Measurements from ENCODE around the gene FAM163B.

Gene FAM163B

GRCh38 chr9:133642708-133643361 lies 33.6 kb upstream of the FAM163B start:
- Mint-ChIP-seq H3K4me1 (no peaks in the 10 kb centered on the region), H3K4me3 (no peak overlapping the region), H3K9me3 (no peaks in the 10 kb centered on the region), H3K27ac (no peak overlapping the region), H3K27me3 (no peaks in the 10 kb centered on the region)
- DNase-seq (no peak), ATAC-seq (no peak)

- ATAC-seq: no peak
- no peaks in the 10 kb centered on the region for H3K9me3 Mint-ChIP-seq
- H3K27me3 Mint-ChIP-seq: no peaks in the 10 kb centered on the region
- no peak overlapping the region for H3K4me3 Mint-ChIP-seq
- no peak for DNase-seq
- H3K27ac Mint-ChIP-seq: no peak overlapping the region
- no peaks in the 10 kb centered on the region for H3K4me1 Mint-ChIP-seq
Measured at GRCh38 chr9:133641861-133642595, 32.8 kb upstream of the FAM163B start.

DNA sequence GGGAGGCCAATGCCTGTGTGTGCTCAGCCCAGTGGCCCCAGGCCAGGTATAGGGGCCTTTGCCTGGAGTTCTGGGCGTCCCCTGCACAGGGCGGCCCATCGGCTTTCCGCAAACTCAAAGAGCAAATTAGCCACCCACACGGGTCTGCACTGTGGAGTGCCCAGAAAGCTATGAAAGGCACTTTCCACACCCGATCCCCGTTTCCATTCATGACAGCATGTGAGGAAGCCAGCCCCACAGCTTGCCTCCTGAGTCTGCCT lies 32.1 kb upstream of the FAM163B start:
- Mint-ChIP-seq H3K27ac (no peak overlapping the region), H3K4me1 (no peaks in the 10 kb centered on the region), H3K9me3 (no peaks in the 10 kb centered on the region), H3K4me3 (no peak overlapping the region), H3K27me3 (no peaks in the 10 kb centered on the region)
- DNase-seq (no peak), ATAC-seq (no peak)

DNA sequence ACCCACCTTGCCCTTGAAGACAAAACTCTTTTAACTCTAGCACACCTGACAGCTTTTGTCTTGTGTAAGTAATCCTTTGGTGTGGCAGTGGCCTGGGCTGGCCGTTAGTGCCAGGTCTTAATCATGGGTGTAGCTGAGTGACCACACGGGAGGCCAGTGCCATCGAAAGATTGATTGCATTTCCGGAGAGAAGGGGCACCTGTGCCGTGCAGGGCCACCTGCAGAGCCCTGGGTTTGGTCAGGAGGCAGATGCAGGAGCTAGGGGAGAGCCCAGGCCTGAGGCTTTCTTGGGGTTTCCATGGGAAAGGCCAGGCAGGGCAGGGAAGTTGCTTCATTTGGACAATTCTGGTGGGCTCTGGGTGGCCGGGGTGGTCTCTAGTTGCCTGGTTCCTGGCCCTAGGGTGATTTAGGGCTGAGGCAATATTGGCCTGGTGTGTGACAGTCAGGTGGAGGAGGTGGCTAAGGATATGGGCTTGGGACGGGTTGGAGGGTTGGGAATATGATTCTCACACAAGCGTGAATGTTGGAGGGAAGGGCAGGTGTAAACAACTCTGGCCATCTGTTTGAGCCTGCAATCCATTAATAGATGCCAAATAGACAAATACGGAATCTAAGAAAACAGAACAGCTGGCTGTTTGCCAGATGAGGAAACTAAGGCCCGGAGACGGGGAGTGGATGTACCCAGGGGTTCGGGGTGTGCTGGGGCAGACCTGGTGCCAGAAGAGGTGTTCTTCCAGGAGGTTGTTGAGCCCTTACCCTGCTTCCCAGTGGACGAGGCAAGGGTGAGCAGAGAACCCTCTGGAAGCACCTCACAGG lies 31.6 kb upstream of the FAM163B start:
- no peak for DNase-seq
- ATAC-seq: no peak
- no peaks in the 10 kb centered on the region for H3K9me3 Mint-ChIP-seq
- peak overlapping the region in 1 of 2 donors; percentile 19 for H3K4me3 Mint-ChIP-seq
- no peaks in the 10 kb centered on the region for H3K4me1 Mint-ChIP-seq
- H3K27me3 Mint-ChIP-seq: no peaks in the 10 kb centered on the region
- H3K27ac Mint-ChIP-seq: peak overlapping the region in 1 of 2 donors; percentile 44

- no peak overlapping the region for H3K27ac Mint-ChIP-seq
- H3K9me3 Mint-ChIP-seq: no peaks in the 10 kb centered on the region
- no peaks in the 10 kb centered on the region for H3K4me1 Mint-ChIP-seq
- no peak for ATAC-seq
- H3K4me3 Mint-ChIP-seq: no peak overlapping the region
- no peaks in the 10 kb centered on the region for H3K27me3 Mint-ChIP-seq
- no peak for DNase-seq
Measured at GRCh38 chr9:133640160-133640559, 31.0 kb upstream of the FAM163B start.

DNA sequence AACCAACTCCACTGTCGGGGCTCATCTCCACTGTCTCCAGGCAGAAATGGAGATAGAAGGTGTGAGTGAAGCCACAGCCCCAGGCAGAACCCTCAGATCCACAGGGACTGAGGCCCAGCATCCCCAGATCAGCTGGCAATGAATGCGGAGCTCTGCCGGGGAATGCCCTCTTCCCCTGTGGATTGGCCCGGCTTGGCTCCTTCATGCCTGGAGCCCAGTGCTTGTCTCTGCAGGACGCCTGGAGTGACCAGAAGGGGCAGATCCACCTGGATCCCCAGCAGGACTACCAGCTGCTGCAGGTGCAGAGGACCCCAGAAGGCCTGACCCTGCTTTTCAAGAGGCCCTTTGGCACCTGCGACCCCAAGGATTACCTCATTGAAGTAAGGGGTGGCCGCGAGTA lies 30.4 kb upstream of the FAM163B start:
- no peak overlapping the region for H3K4me3 Mint-ChIP-seq
- ATAC-seq: no peak
- H3K27me3 Mint-ChIP-seq: no peaks in the 10 kb centered on the region
- H3K9me3 Mint-ChIP-seq: no peaks in the 10 kb centered on the region
- H3K27ac Mint-ChIP-seq: no peak overlapping the region
- DNase-seq: no peak
- no peaks in the 10 kb centered on the region for H3K4me1 Mint-ChIP-seq

GRCh38 chr9:133638711-133639110 lies 29.5 kb upstream of the FAM163B start:
- DNase-seq: no peak
- Mint-ChIP-seq H3K4me1 (no peaks in the 10 kb centered on the region), H3K27me3 (no peaks in the 10 kb centered on the region), H3K27ac (no peak overlapping the region), H3K9me3 (no peaks in the 10 kb centered on the region), H3K4me3 (no peak overlapping the region)
- no peak for ATAC-seq

DNA sequence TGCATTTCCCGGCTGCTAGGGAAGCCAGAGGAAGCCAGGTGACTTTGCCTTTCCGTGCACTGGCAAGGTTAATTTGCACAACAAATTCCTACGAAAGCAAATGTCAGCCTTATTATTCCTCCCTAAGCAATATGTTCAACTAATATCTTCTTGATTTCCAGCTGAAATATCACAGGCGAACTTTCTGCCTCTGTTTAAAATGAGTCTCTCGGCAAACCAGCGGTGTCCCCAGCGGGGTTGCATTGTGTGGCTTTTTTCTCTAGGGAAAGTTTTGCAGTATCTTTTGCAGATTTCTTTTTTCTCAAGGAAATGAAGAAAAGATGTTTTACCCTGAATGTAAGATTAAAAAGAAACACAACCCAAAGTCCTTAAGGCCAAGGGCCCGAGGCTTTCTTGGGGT lies 28.9 kb upstream of the FAM163B start:
- H3K4me1 Mint-ChIP-seq: no peaks in the 10 kb centered on the region
- H3K9me3 Mint-ChIP-seq: no peaks in the 10 kb centered on the region
- H3K27ac Mint-ChIP-seq: no peak overlapping the region
- no peak for ATAC-seq
- H3K27me3 Mint-ChIP-seq: no peaks in the 10 kb centered on the region
- H3K4me3 Mint-ChIP-seq: no peak overlapping the region
- DNase-seq: no peak

DNA sequence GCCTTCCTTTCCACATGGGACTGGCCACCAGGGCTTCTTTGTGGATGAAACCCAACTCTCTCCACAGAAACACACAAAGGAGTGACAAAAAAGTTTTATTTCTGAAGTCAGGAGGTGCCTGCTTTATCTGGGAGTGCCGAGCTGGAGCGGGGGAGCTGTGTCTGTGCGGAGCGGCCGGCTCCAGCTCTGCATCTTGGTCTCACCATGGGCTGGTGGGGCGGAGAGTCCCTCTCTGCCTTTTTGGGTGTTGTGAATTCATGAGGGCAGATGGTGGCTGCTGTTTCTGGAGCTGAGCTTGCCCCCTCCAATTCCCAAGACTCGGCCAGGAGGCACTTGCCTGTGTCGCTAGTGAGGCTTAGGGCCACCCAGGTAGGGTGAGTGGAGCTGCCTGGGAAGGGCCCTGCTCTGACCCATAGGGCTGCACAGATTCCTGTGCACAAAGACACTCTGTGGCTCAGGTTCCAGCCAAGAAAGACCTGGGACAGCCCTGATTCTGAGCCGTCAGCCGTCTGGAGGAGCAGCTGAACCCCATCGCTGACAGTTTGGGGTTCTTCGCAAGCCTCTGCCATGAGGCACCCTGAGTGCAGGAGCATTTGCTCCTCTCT lies 28.4 kb upstream of the FAM163B start:
- H3K4me1 Mint-ChIP-seq: no peaks in the 10 kb centered on the region
- no peak overlapping the region for H3K4me3 Mint-ChIP-seq
- no peak for ATAC-seq
- H3K9me3 Mint-ChIP-seq: no peaks in the 10 kb centered on the region
- no peaks in the 10 kb centered on the region for H3K27me3 Mint-ChIP-seq
- no peak for DNase-seq
- no peak overlapping the region for H3K27ac Mint-ChIP-seq

DNA sequence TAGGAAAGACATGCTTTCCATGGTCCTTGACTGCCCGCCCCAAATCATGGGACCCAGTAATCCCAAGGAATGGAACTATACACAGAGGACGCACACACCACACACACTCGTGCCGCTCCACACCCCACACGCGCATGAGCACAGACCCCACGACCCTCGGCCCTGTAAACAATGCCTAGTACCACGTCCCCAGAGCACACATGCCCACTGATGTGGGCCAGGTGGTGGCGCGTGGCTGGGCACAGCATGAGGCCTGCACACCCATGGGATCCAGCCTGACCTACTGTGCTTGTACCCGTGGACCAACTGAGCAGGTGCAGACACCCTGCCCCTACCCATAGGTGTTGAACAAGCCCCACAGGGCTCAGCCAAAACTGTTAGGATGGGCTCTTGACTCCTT lies 27.7 kb upstream of the FAM163B start:
- H3K27me3 Mint-ChIP-seq: no peaks in the 10 kb centered on the region
- ATAC-seq (no peak), DNase-seq (no peak)
- H3K9me3 Mint-ChIP-seq: no peaks in the 10 kb centered on the region
- no peak overlapping the region for H3K4me3 Mint-ChIP-seq
- H3K4me1 Mint-ChIP-seq: no peaks in the 10 kb centered on the region
- no peak overlapping the region for H3K27ac Mint-ChIP-seq

- Mint-ChIP-seq H3K9me3 (no peaks in the 10 kb centered on the region), H3K4me3 (no peak within 1 kb of the TSS), H3K4me1 (no peaks in the 10 kb centered on the region), H3K27me3 (no peaks in the 10 kb centered on the region), H3K27ac (no peak within 1 kb of the TSS)
- ATAC-seq: no peak
- DNase-seq: no peak
Measured at GRCh38 chr9:133635533-133636531, 26.6 kb upstream of the FAM163B start, which contains the start of gene DBH. TSS of gene DBH (plus strand) at chr9:133636363. CDS start at chr9:133636372, 9 bp downstream.

DNA sequence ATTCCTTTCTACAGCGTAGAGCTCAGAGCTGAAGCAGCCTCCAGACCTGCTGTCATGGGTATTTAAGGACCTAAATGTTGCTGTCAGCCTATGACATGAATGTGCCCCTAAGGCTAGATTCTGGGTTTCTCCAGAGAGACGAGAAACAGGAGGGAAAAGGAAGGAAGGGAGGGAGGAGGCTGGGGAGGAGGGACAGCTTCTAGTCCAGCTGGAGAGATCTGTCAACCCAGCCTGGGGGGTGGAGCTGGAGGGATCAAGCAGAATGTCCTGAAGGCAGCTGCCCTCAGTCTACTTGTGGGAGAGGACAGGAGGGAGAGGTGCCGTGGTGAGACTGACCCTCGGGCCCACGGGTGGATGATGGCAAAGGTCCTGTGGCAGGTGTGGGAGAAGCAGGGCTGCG lies 25.9 kb upstream of the FAM163B start:
- Mint-ChIP-seq H3K4me1 (no peaks in the 10 kb centered on the region), H3K27ac (no peak overlapping the region), H3K27me3 (no peaks in the 10 kb centered on the region), H3K4me3 (no peak overlapping the region), H3K9me3 (no peaks in the 10 kb centered on the region)
- ATAC-seq: no peak
- DNase-seq: no peak

DNA sequence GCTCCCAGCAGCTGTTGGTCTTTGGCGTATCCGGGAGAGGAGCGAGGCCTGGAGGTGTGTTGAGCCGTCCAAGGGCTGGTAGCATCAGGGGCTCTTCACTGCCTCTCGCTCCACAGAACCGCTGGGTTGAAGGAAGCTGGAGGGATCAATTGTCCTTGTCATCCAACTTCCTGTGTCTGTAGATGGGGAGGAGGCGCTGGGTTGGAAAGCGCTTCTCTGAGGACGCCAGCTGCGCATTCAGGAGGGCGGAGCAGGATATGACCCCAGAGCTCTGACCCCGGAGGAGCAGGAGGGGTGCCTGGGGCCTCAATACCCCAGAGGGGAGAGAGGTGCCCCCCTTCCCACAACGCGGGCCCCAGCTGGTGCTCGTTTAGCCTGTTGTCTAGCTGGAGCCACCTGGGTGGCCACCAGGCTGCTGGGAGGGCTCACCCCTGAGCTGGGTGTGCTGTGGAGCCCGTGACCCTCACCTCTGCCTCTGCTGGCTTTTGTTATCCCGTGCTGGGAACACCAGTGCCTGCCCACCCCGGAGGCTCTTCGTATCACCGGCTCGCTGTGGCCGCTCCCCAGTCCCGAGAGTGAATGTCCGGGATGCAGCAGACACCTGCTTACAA lies 25.0 kb upstream of the FAM163B start:
- no peaks in the 10 kb centered on the region for H3K27me3 Mint-ChIP-seq

DNA sequence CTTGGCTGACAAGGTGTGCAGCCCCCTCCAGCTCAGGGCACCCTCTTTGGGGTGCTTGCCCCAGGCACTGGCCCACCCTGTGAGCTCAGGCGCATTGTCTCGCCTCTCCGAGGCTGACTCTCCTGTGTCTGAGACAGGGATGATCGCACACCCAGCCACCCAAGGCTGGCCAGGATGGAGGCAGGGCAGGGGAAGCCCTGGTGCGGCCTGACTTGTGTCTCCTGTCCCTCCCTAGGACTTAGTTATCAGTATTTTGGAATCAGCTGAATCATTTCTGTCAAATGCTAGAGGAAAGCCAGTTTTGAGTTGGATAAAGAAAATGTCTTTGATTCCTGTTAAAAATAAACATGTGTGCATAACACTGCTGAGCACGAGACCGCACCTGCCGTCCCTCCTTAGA lies 24.5 kb upstream of the FAM163B start:
- no peak for DNase-seq
- Mint-ChIP-seq H3K27me3 (no peaks in the 10 kb centered on the region), H3K27ac (no peak overlapping the region), H3K4me3 (no peak overlapping the region), H3K4me1 (no peaks in the 10 kb centered on the region), H3K9me3 (no peaks in the 10 kb centered on the region)
- no peak for ATAC-seq

More for the DNA sequence above, 25.0 kb upstream of the FAM163B start:
- H3K27ac Mint-ChIP-seq: no peak overlapping the region
- no peaks in the 10 kb centered on the region for H3K4me1 Mint-ChIP-seq
- ATAC-seq: peak; percentile 11
- H3K4me3 Mint-ChIP-seq: no peak overlapping the region
- DNase-seq: no peak
- H3K9me3 Mint-ChIP-seq: no peaks in the 10 kb centered on the region
